Stromal cell of bone marrow (primary cell): ENCODE results near the gene TMCC2.
A peak's percentile ranks its signal among the peaks of the same experiment; 100 is the strongest.
"Not testable (repeated sequence)": the region's sequence is repeated elsewhere in the genome, so short reads cannot be mapped to it uniquely, and the experiment has no call there.

ENCODE experiments used
- DNase-seq: peaks from one replicate; pipeline ENCODE4 v3.0.0-alpha.2; 2012; ENCODE audit warnings: low read depth

TMCC2 gene, protein sequence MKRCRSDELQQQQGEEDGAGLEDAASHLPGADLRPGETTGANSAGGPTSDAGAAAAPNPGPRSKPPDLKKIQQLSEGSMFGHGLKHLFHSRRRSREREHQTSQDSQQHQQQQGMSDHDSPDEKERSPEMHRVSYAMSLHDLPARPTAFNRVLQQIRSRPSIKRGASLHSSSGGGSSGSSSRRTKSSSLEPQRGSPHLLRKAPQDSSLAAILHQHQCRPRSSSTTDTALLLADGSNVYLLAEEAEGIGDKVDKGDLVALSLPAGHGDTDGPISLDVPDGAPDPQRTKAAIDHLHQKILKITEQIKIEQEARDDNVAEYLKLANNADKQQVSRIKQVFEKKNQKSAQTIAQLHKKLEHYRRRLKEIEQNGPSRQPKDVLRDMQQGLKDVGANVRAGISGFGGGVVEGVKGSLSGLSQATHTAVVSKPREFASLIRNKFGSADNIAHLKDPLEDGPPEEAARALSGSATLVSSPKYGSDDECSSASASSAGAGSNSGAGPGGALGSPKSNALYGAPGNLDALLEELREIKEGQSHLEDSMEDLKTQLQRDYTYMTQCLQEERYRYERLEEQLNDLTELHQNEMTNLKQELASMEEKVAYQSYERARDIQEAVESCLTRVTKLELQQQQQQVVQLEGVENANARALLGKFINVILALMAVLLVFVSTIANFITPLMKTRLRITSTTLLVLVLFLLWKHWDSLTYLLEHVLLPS

DNA sequence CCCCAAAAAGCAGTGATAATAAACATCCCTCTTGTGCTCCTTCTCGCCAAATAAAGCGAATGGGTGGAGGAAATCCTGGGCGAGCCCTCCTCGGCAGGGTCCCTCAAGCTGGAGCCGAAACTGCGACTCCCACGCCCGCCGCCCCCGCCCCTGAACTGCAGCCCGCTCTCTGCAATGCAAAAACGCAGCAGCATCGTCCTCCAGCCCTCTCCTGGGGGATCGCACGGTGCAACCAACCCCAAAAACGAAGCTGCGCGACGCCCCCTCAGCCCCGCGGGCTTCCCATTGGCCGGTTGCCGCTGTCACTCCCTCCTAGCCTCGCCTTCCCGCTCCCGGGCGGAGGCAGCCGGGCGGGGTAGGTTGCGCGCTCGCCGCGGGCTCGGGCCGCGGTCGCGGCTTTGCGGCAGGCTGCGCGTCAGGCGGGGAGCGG is at the start of gene TMCC2:
TMCC2 (plus strand) TSS at position 363 of the 430 bp plus-strand sequence. CDS start 619 bp downstream, outside the sequence.
- peak; percentile 79 for DNase-seq

DNA sequence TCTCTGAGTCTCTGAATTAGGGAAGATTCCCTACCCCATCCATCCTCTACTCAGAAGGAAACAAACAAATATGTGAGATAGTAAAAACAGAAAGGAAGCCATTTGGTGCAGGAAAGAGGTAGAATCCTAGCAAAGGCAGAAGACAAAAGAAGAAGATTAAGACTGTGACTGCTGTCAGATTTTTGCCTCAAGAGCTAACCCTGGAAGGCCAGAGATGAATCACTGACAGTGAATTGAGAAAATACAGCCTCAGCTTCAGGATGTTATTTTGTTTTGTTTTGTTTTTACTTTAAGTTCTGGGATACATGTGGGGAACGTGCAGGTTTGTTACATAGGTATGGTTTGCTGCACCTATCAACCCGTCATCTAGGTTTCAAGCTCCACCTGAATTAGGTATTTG is 47.9 kb upstream of the TMCC2 start:
- no peak for DNase-seq

DNA sequence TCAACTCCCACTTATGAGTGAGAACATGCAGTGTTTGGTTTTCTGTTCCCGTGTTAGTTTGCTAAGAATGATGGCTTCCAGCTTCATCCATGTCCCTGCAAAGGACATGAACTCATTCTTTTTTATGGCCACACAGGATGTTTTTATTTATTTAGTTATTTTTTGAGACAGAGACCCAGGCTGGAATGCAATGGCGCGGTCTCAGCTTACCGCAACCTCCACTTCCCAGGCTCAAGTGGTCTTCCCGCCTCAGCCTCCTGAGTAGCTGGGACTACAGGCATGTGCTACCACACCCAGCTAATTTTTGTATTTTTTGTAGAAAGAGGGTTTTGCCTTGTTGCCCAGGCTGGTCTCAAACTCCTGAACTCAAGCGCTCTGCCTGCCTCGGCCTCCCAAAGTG is 47.4 kb upstream of the TMCC2 start:
- DNase-seq, result not testable (repeated sequence)

GRCh38 chr1:205182930-205183329 is 44.8 kb upstream of the TMCC2 start:
- DNase-seq, result no peak

DNA sequence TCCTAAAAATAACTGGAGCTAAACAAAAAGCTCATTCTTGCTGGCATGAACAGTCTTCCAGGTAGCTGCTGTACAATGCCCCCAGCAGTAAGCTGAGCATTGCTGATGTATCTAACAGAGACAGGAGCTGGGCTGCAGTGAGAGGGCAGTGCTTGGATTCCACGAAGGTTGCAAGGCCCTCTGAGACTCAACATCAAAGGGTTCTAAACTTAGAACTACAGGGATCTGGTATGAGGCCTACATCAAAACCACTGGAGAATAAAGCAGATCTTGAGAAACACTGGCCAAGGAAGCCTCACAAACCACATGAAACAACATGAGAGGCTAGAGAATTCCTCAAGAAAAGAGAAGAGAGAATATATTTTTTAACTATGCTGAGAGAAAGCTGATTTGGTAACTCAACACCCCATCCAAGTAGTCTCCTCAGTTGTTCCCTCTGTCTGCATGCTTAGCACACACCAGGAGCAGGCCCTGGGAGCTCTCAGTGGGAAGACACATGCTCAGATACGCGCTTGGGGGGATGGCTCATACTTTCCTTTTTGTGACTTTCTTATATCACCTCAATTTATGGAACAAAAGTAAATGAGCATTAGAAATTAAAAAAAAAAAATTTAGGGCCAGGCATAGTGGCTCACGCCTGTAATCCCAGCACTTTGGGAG is 43.9 kb upstream of the TMCC2 start:
- DNase-seq, result no peak

DNA sequence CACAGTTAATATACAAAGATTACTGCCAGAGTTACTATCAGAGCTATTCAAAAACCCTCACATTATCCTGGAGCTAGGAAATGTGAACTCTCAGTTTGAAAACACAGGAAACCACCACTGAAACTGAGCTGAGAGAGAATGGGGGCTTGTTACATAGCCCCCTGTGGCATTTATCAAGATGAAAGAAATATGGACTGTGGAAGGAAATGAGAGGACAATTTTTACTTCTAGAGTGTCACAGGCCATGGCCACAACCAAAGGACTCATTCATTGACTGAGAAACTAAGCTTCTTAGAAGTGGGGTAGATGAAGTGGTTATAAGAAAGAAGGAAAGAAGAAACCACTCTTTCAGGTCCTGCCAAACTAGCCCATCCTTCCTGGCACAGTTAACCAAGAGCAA is 41.6 kb upstream of the TMCC2 start:
- no peak for DNase-seq

- no peak for DNase-seq
Measured at GRCh38 chr1:205187420-205187819, 40.3 kb upstream of the TMCC2 start.

DNA sequence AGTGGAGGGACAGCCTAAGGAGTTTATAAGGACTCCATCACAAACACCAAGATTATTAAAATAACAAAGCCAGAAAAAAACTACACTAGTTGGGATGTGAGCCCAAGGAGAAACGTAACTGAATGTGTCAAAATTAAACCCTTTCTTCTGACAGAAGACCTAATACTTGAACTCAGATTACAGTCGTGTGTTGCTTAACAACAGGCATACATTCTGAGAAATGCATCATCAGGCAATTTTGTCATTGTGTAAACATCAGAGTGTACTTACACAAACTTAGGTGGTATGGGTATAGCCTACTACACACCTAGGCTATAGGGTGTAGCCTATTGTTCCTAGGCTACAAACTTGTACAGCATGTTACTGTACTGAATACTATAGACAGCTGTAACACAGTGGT is 39.6 kb upstream of the TMCC2 start:
- DNase-seq, result no peak

DNA sequence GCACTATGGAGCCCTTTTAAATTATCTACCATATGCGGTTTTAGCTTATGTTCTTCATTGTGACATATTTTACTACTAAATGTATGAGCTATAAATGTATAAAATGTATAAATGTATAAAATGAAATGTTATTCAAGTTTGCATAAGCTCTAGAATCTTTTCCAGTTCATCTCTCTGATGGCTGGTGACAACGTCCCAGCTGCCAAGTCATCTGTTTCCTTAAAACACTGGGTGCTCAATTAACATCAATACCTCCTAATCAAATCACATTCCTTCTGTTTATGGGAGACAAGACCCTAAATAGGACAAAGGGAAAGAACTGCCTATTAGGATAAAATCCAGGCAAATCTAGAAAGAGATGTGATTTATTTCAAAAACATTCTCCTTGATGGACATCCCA is 39.1 kb upstream of the TMCC2 start:
- no peak for DNase-seq

- DNase-seq, result no peak
Measured at GRCh38 chr1:205189131-205189530, 38.6 kb upstream of the TMCC2 start.

DNA sequence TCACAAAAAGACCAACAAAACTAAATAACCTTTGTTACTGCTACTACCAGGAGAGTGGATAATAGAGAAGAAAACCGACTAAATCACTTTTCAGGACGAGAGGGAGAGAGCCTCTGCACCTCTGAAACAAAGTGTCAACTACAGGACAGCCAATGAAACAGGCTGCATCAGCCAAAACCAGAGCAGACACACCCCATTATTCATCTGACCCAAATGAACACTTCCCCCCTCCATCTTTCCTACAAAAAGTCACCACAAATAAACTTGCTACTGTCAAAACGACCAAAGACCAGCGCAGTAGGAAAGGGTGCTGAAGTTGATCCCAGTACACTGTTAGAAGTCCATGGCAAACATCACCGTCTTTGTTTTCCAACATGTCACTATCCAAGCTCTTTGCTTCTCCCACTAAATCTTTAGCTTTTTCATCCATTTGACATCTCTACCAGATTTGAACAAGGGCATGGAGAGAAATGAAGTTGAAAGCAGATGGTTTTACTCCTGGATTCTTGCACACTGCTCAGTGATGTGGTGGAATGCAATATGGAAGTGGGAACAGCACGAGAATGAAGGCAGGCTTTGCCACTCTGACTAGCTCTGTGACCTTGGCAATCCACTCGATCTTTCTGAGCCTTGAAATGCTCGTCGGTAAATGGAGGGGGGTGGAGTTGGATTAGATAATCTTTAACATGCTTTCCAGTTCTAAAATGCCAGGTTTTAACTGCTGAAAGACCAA is 36.7 kb upstream of the TMCC2 start:
- no peak for DNase-seq

GRCh38 chr1:205191622-205192021 is 36.1 kb upstream of the TMCC2 start:
- DNase-seq, result no peak

GRCh38 chr1:205192287-205192686 is 35.5 kb upstream of the TMCC2 start:
- DNase-seq, result no peak

DNA sequence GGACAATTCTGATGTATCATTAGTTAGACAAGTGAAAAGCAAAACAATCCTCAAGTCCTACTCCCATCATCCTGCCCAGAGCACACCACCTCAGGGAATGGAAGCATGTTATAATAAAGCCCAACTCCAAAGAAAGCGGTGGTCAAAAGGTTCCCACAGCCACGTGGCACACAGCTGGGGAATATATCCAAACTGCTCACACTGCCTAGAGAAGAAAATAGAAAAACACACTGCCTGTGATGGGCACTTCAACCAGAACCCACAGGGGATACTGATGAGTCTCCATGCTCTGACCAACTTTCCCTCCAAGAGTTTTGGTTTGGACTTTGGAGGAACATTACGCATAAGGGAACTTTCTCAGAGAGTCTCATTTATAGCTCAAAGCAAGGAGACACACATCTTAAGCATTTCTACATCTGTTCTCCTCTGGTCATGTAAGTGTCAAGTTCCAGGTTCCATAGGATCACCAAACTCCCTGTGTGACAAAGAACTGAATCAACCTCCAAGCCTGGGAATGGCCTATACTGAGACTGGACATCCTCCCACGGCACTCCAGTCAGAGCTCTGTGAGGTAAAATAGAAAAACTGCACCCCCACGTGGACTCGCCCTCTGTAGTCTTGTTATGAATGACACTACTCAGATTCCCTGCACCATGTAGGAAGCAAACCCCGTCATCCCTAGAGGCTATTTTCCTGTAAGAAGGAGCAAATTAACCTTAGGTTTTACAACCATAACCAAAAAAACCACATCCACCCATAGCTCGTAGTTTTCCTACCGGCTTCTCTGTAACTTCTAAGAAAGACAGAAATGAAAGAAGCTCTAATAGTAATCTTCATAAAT is 28.4 kb upstream of the TMCC2 start:
- DNase-seq, result peak; percentile 67

DNA sequence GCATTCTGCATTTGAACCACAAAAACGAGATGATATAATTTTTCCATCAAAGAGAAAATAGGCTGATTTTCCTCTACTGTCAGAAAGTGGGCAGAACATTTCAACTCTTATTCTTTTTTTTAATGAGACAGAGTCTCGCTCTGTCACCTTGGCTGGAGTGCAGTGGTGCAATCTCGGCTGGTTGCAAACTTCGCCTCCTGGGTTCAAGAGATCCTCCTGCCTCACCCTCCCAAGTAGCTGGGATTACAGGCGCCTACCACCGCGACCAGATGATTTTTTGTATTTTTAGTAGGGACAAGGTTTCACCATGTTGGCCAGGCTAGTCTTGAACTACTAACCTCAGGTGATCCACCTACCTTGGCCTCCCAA is 27.8 kb upstream of the TMCC2 start:
- DNase-seq, result no peak

DNA sequence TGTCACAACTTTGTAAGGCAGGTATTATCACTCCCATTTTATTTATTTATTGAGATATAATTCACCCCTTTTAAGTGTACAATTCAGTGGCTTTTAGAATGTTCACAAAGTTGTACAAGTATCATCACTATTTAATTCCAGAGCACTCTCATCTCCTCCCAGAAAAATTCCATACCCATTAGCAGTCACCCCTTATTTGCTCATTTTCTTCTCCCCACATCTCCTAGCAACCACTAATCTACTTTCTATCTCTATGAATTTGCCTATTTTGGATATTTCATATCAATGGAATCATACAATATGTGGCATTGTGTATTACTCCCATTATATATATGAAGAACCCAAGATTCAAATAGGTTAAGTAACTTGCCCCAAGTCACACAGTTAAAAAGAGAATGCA is 23.2 kb upstream of the TMCC2 start:
- peak; percentile 34 for DNase-seq

- no peak for DNase-seq
Measured at GRCh38 chr1:205205055-205205454, 22.7 kb upstream of the TMCC2 start.

DNA sequence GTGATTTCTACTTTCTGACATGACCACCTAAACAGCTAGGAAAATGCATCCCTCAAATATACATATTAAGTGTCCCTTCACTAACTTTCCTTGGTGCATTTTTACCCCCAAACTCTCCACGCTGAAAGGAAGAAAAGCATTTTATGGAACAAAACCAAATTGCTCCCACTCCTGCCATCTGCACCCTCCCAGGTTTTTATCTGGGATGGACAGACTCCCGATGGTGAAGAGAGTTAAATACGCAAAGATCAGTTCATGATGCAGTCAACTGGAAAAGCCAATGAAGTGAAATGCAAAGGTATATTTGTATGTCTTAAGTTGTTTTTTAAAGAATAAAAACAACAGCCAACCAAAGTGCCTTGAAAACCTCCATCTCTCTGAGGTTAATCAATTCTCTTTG is 18.9 kb upstream of the TMCC2 start:
- no peak for DNase-seq

DNA sequence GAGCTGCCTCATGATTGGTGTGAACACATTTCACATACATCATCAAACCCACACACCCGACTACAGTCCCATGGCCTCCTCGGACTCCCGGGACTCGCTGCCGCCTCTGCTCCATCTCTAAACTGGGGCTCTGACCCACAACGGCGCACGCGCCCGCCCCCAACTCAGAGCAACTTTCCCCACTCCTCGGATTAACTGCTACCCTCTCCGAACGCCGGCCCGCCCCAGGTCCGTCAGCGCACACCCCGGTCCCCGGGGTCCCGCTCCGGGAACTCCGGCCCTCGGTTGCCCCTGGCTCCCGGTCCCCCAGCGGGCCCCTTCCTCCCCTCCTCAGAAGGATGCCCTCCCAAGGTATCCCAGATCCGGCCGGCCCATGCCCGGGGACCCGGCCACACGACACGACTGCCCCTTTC is 17.0 kb upstream of the TMCC2 start:
- no peak for DNase-seq

DNA sequence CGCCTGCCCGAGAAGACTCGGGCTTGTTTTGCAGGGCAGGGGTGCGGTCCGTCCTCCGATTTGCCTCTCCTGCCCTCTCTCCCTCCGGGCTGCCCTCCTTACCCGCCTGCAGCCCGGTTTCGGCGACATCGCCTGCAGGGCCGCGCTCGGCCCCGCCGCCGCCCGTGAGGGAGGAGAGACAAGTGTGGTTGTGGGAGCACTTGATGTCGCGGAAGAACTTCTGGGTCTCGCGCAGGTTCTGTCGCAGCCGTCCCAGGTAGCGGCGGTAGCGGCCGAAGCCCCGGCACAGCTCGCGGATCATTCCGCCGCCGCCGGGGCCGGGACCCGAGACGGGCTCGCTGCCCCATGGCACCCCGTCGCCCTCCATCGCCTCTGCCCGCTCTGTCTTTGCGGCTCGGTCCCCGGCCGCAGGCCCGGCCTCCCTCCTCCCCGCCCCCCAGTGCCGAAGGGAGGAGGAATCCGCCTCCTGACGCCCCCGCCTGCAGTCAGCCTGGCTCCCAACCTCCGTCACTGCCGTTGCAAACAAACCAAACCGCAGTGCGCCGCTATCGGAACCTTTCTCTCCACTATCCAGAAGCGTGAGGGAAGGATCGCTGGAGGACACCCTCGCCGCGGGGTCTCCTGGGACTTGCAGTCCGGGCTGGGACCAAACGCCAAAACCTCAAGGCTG is 16.4 kb upstream of the TMCC2 start, which contains the start of gene DSTYK:
DSTYK (minus strand) TSS at position 534 of the 670 bp plus-strand sequence; CDS start at position 367, 167 bp downstream.
- DNase-seq, result peak; percentile 95
